HCT116 (cell line): ENCODE data around the gene CDK2. TPM values are rescaled to one million over a fixed set of nuclear protein-coding genes. Genes with fewer than 3 reads are reported as not detected.

Experiments used
- ATAC-seq: fragments of 200-7000 bp; cut with Tn5 transposase; 2 replicates; pipeline ENCODE4 v1.9.1; 2020; ENCODE audit warnings: mild to moderate bottlenecking, moderate library complexity
- BruUV-seq: library from RNA; stranded (reverse); fragments of 400-500 nt; replicated peaks from 2 replicates; lab custom pipeline; 2021; lab: Mats Ljungman, UMichigan
- CTCF ChIA-PET: fragments of 300-600 bp; sonication (Branson Sonifier 250); formaldehyde crosslinking; loops from one replicate; lab custom pipeline; 2021; ENCODE audit warnings: antibody characterized with exemption; lab: Charles Lee
- POLR2A ChIA-PET: fragments of 300-600, 350-600 bp; sonication (Branson Sonifier 250); formaldehyde crosslinking; loops from one replicate; lab custom pipeline; 2021; ENCODE audit warnings: antibody characterized with exemption; lab: Charles Lee
- RAD21 ChIA-PET, 2 experiments: fragments of 300-600 bp; sonication (Branson Sonifier 250); formaldehyde crosslinking; loops; one replicate each; lab custom pipeline; 2023; ENCODE audit warnings: low total read pairs in 2 of 2; ENCODE audit not compliant: uncharacterized antibody in 2 of 2, unreplicated experiment in 2 of 2, low non-redundant PET in 1 of 2; lab: Charles Lee
- DNase-seq: peaks from one replicate; pipeline ENCODE4 v3.0.0-alpha.2; 2010; ENCODE audit warnings: low read depth, low spot score
- H2AFZ ChIP-seq: fragments of 200-600 bp; shearing (Covaris generic), sonication (generic); 2 replicates; pipeline ENCODE4 v1.6.1; 2017; ENCODE audit warnings: low read depth, mixed run types, mixed read lengths, antibody characterized with exemption, low read length; ENCODE audit not compliant: poor library complexity, severe bottlenecking
- H3K27ac ChIP-seq: 2 replicates; pipeline ENCODE4 v1.5.1; 2012; ENCODE audit warnings: low read depth, low read length
- H3K27me3 ChIP-seq: fragments of 200-600 bp; sonication (generic); 2 replicates; pipeline ENCODE4 v1.6.1; 2016; ENCODE audit warnings: mixed run types, low read length, mixed read lengths; ENCODE audit not compliant: insufficient read depth
- H3K36me3 ChIP-seq, 2 experiments: fragments of 200-500 bp in 1 of 2; fragments of 200-600 bp in 1 of 2; sonication (Bioruptor generic) in 1 of 2; sonication (generic) in 1 of 2; 2 replicates each; pipeline versions ENCODE4 v1.5.1 to v1.6.1; 2014 to 2016; ENCODE audit warnings: low read length in 2 of 2, inconsistent platforms in 1 of 2, mixed read lengths in 1 of 2, mixed run types in 1 of 2; ENCODE audit not compliant: insufficient read depth in 2 of 2, control insufficient read depth in 1 of 2
- H3K4me1 ChIP-seq, 2 experiments: fragments of 200-600 bp in 1 of 2; sonication (generic) in 1 of 2; 2 replicates each; pipeline versions ENCODE4 v1.5.1 to v1.6.1; 2012 to 2017; ENCODE audit warnings: low read length in 2 of 2, inconsistent platforms in 1 of 2, mild to moderate bottlenecking in 1 of 2, mixed read lengths in 1 of 2, mixed run types in 1 of 2, moderate library complexity in 1 of 2; ENCODE audit not compliant: insufficient read depth in 2 of 2, control insufficient read depth in 1 of 2
- H3K4me2 ChIP-seq: fragments of 200-600 bp; sonication (generic); 2 replicates; pipeline ENCODE4 v1.6.1; 2017; ENCODE audit warnings: mixed run types, low read length, mixed read lengths
- H3K4me3 ChIP-seq, 2 experiments: fragments of 200-600 bp in 1 of 2; sonication (generic) in 1 of 2; replicated peaks in 1 of 2; 2 replicates each; pipeline ENCODE4 v1.5.1; 2011 to 2016; ENCODE audit warnings: low read length in 2 of 2, control low read depth in 1 of 2, low read depth in 1 of 2, mild to moderate bottlenecking in 1 of 2, mixed read lengths in 1 of 2, mixed run types in 1 of 2
- H3K79me2 ChIP-seq: fragments of 200-600 bp; sonication (generic); 2 replicates; pipeline ENCODE4 v1.6.1; 2017; ENCODE audit warnings: mild to moderate bottlenecking, mixed run types, low read length, moderate library complexity, mixed read lengths; ENCODE audit not compliant: insufficient read depth
- H3K9ac ChIP-seq: fragments of 200-600 bp; sonication (generic); 2 replicates; pipeline ENCODE4 v1.6.1; 2016; ENCODE audit warnings: low read length, mixed read lengths
- H3K9me2 ChIP-seq: fragments of 200-600 bp; sonication (generic), shearing (Covaris generic); 2 replicates; pipeline ENCODE4 v1.6.1; 2017; ENCODE audit warnings: mixed run types, mild to moderate bottlenecking, moderate library complexity; ENCODE audit not compliant: insufficient read depth
- H3K9me3 ChIP-seq, 2 experiments: fragments of 200-500 bp in 1 of 2; fragments of 200-600 bp in 1 of 2; sonication (Bioruptor generic) in 1 of 2; sonication (generic) in 1 of 2; 2 replicates each; pipeline ENCODE4 v1.6.1; 2014 to 2017; ENCODE audit warnings: low read length in 2 of 2, mixed read lengths in 2 of 2, inconsistent platforms in 1 of 2, low read depth in 1 of 2, mild to moderate bottlenecking in 1 of 2, mixed run types in 1 of 2, moderate library complexity in 1 of 2; ENCODE audit not compliant: control insufficient read depth in 1 of 2, insufficient read depth in 1 of 2
- H4K20me1 ChIP-seq: fragments of 200-600 bp; sonication (generic), shearing (Covaris generic); 2 replicates; pipeline ENCODE4 v1.6.1; 2017; ENCODE audit warnings: mixed run types, mild to moderate bottlenecking, moderate library complexity; ENCODE audit not compliant: insufficient read depth
- CBX3 ChIP-seq: IDR thresholded peaks from 2 replicates; pipeline ENCODE4 v1.6.1; 2012; ENCODE audit warnings: low read depth
- CEBPB ChIP-seq: IDR thresholded peaks from 2 replicates; pipeline ENCODE4 v1.6.1; 2012; ENCODE audit warnings: low read depth
- EGR1 ChIP-seq: IDR thresholded peaks from 2 replicates; pipeline ENCODE4 v1.6.1; 2012; ENCODE audit warnings: low read depth
- EZH2phosphoT487 ChIP-seq: fragments of 200-600 bp; IDR thresholded peaks from 2 replicates; pipeline ENCODE4 v1.6.1; 2018; ENCODE audit warnings: antibody characterized with exemption, borderline replicate concordance
- JUND ChIP-seq: IDR thresholded peaks from 2 replicates; pipeline ENCODE4 v1.6.1; 2012
- POLR2AphosphoS5 ChIP-seq: IDR thresholded peaks from 2 replicates; pipeline ENCODE4 v1.6.1; 2011; ENCODE audit warnings: mild to moderate bottlenecking, low read depth, low read length, moderate library complexity
- RAD21 ChIP-seq: IDR thresholded peaks from 2 replicates; pipeline ENCODE4 v1.6.1; 2012; ENCODE audit warnings: low read depth, mild to moderate bottlenecking
- SIN3A ChIP-seq: IDR thresholded peaks from 2 replicates; pipeline ENCODE4 v1.6.1; 2012; ENCODE audit warnings: low read depth
- SP1 ChIP-seq: IDR thresholded peaks from 2 replicates; pipeline ENCODE4 v1.6.1; 2012; ENCODE audit warnings: low read depth
- SRF ChIP-seq: IDR thresholded peaks from 2 replicates; pipeline ENCODE4 v1.6.1; 2012; ENCODE audit warnings: low read depth
- TCF7L2 ChIP-seq: IDR thresholded peaks from 2 replicates; pipeline ENCODE4 v1.7.0; 2011; ENCODE audit warnings: borderline replicate concordance, inconsistent platforms; ENCODE audit not compliant: insufficient read depth, insufficient read length; ENCODE audit errors: extremely low read depth
- YY1 ChIP-seq: IDR thresholded peaks from 2 replicates; pipeline ENCODE4 v1.6.1; 2011; ENCODE audit warnings: low read length, low read depth, moderate library complexity, mild to moderate bottlenecking; ENCODE audit not compliant: insufficient replicate concordance; ENCODE audit errors: extremely low read depth
- ZFX ChIP-seq: fragments of 450-650 bp; IDR thresholded peaks from 2 replicates; pipeline ENCODE4 v1.6.1; 2017
- intact Hi-C: fragments of 100-400 bp; cut with micrococcal nuclease; formaldehyde crosslinking; loops from 2 replicates; pipeline ENCODE4 v1.10.0; 2022
- total RNA-seq: library from RNA; stranded (reverse); gene quantifications from one replicate; pipeline ENCODE4 v1.2.1, GENCODE V29; 2021; ENCODE audit not compliant: unreplicated experiment
- TF ChIP-seq, protein P1 (sequence below): IDR thresholded peaks from 2 replicates; pipeline ENCODE4 v1.6.1; 2011; ENCODE audit warnings: mild to moderate bottlenecking, low read length, moderate library complexity; ENCODE audit not compliant: insufficient replicate concordance; ENCODE audit errors: extremely low read depth
- TF ChIP-seq, protein P2 (sequence below), 3 experiments: fragments of 200-600 bp in 1 of 3; sonication (generic) in 1 of 3; IDR thresholded peaks in 2 of 3; conservative IDR thresholded peaks in 1 of 3; 2 replicates each; pipeline ENCODE4 v1.5.1; 2012 to 2017; ENCODE audit warnings: low read depth in 2 of 3, low read length in 2 of 3, antibody characterized with exemption in 1 of 3, borderline replicate concordance in 1 of 3, control low read depth in 1 of 3, mild to moderate bottlenecking in 1 of 3, mixed read lengths in 1 of 3, mixed run types in 1 of 3, moderate library complexity in 1 of 3; ENCODE audit not compliant: insufficient read depth in 1 of 3

The CDK2 gene
- total RNA-seq, 1 experiment from 2014 or later: 90.9 TPM

DNA sequence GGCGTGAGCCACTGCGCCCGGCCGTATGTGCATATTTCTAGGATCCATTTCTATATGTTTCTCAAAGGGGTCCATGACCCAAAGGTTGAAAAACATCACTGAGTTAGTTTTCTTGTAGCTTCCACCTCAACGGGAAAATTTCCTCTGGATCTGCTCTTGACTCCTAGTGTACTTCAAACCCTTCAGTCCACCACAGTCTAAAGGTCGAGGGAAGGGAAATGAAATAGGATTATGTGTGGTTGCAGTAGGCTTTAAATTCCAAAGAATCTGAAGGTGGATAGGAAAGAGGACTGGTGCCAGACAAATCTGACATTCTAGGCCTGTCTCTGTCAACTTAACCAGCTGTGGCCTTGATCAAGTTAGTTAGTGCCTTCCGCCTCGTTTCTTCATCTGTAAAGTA is 28.7 kb downstream of the CDK2 start:
- H2AFZ ChIP-seq: no peak overlapping the region
- H3K36me3 ChIP-seq: peaks cover 13 to 27% of the 10 kb centered on the region in 2 experiments; a peak in 2 of 4 replicates
- no peaks in the 10 kb centered on the region for H4K20me1 ChIP-seq
- ChIA-PET POLR2A (interaction anchor here (1.1 kb wide), 1 partner anchor 12 kb away, joined by 3 read pairs; no protein-coding TSS in a partner anchor), RAD21 (interaction anchor here (1.3 to 2.0 kb wide), 2 partner anchors 21 to 34 kb away, joined by 4 to 6 read pairs; partner anchors contain the start of gene RAB5B (in 1 of the 2)), CTCF (interaction anchor here (0.7 to 3.5 kb wide), 17 partner anchors 11 to 258 kb away, joined by 3 to 48 read pairs (median 5); partner anchors contain the start of genes DNAJC14, ERBB3 and RAB5B)
- no peaks in the 10 kb centered on the region for H3K79me2 ChIP-seq
- no peak for DNase-seq
- no peak for TF ChIP-seq SP1
- no peak for TF ChIP-seq JUND
- no peak for TF ChIP-seq POLR2AphosphoS5
- no peak for TF ChIP-seq ZFX
- TF ChIP-seq YY1: no peak
- no peak for TF ChIP-seq SRF
- no peak for TF ChIP-seq RAD21
- TF ChIP-seq, protein P1, sequence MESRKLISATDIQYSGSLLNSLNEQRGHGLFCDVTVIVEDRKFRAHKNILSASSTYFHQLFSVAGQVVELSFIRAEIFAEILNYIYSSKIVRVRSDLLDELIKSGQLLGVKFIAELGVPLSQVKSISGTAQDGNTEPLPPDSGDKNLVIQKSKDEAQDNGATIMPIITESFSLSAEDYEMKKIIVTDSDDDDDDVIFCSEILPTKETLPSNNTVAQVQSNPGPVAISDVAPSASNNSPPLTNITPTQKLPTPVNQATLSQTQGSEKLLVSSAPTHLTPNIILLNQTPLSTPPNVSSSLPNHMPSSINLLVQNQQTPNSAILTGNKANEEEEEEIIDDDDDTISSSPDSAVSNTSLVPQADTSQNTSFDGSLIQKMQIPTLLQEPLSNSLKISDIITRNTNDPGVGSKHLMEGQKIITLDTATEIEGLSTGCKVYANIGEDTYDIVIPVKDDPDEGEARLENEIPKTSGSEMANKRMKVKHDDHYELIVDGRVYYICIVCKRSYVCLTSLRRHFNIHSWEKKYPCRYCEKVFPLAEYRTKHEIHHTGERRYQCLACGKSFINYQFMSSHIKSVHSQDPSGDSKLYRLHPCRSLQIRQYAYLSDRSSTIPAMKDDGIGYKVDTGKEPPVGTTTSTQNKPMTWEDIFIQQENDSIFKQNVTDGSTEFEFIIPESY: no peak
- no peak for TF ChIP-seq TCF7L2
- TF ChIP-seq, protein P2, sequence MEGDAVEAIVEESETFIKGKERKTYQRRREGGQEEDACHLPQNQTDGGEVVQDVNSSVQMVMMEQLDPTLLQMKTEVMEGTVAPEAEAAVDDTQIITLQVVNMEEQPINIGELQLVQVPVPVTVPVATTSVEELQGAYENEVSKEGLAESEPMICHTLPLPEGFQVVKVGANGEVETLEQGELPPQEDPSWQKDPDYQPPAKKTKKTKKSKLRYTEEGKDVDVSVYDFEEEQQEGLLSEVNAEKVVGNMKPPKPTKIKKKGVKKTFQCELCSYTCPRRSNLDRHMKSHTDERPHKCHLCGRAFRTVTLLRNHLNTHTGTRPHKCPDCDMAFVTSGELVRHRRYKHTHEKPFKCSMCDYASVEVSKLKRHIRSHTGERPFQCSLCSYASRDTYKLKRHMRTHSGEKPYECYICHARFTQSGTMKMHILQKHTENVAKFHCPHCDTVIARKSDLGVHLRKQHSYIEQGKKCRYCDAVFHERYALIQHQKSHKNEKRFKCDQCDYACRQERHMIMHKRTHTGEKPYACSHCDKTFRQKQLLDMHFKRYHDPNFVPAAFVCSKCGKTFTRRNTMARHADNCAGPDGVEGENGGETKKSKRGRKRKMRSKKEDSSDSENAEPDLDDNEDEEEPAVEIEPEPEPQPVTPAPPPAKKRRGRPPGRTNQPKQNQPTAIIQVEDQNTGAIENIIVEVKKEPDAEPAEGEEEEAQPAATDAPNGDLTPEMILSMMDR (IDR thresholded peaks at IDR 0.05 in 2 of 3, conservative IDR thresholded peaks at IDR 0.05 in 1 of 3; ENCODE audit: borderline replicate concordance in 1 of 3, insufficient read depth in 1 of 3, low read depth in 2 of 3, low read length in 2 of 3): no peak
- no peak for TF ChIP-seq EZH2phosphoT487
- no peak for TF ChIP-seq CBX3
- no peak for TF ChIP-seq CEBPB
- no peak for TF ChIP-seq SIN3A
- TF ChIP-seq EGR1: no peak
- no peaks in the 10 kb centered on the region for H3K27me3 ChIP-seq
- no TSS peak for BruUV-seq
- no peak overlapping the region for H3K4me3 ChIP-seq
- no peaks in the 10 kb centered on the region for H3K9me2 ChIP-seq
- no peak overlapping the region for H3K4me2 ChIP-seq
- H3K9me3 ChIP-seq: no peaks in the 10 kb centered on the region
- peaks cover 8 to 15% of the 10 kb centered on the region in 2 experiments; a peak in 3 of 4 replicates for H3K4me1 ChIP-seq
- intact Hi-C loops: loop anchor here (5.0 kb wide), 1 partner anchor 122 kb away; the partner anchor contains the start of genes RPL41 and ZC3H10
- no peak for ATAC-seq
- no peak overlapping the region for H3K9ac ChIP-seq
- no peak overlapping the region for H3K27ac ChIP-seq
